PFSK-1 (cell line): Measurements from ENCODE around the gene MOV10L1.

Experiments
- FOXP2 ChIP-seq: optimal IDR thresholded peaks from 2 replicates; pipeline ENCODE3; 2011; ENCODE audit warnings: borderline replicate concordance, control low read depth, inconsistent platforms; ENCODE audit not compliant: insufficient read depth; ENCODE audit errors: extremely low read length, extremely low read depth
- POLR2AphosphoS5 ChIP-seq: IDR thresholded peaks from 2 replicates; pipeline ENCODE4 v1.6.1; 2012; ENCODE audit warnings: low read depth, mild to moderate bottlenecking, control low read depth, low read length, moderate library complexity
- REST ChIP-seq, 2 experiments: IDR thresholded peaks; 2 replicates each; pipeline versions ENCODE4 v1.6.1 to v1.8.0; 2011 to 2012; ENCODE audit warnings: low read depth in 2 of 2, low read length in 2 of 2, control low read depth in 1 of 2, inconsistent platforms in 1 of 2, mild to moderate bottlenecking in 1 of 2, moderate library complexity in 1 of 2; ENCODE audit not compliant: insufficient read depth in 1 of 2
- SIN3A ChIP-seq: IDR thresholded peaks from 2 replicates; pipeline ENCODE4 v1.6.1; 2012; ENCODE audit warnings: mild to moderate bottlenecking, low read length, moderate library complexity, borderline replicate concordance; ENCODE audit not compliant: insufficient read depth
- TAF1 ChIP-seq: IDR thresholded peaks from 2 replicates; pipeline ENCODE4 v1.6.1; 2012; ENCODE audit warnings: low read length, control low read depth, borderline replicate concordance; ENCODE audit not compliant: insufficient read depth

DNA sequence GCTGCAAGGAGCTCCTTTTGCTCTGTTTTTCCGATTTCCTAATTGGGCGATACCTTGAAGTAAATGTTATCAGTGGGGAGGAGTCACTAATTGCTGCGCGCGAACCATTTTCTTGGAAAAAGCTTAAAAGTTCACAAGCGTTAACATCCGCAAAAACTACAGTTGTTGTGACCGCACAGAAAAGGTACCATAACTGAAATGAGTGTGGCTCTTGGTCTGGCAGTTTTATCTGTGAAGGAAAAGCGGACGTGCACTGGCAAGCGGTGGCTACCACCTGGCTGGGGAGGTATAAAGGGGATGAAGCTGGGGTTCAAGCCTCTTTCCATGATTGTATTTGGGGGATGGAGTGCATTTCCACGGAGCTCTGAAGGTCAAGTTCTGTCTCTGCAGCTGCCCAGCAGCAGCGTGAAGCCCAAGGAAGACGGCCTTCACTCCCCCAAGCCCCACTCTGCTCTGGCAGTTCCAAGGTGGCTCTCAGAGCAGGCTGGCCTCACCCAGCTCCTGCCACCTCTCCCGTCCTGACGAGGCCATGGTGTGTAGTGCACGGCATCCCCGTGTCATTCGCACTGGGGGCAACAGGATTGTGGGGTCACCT lies 27.5 kb downstream of the MOV10L1 start:
- no peak for TF ChIP-seq SIN3A
- TF ChIP-seq POLR2AphosphoS5: no peak
- TF ChIP-seq TAF1: no peak
- TF ChIP-seq REST (IDR thresholded peaks at IDR 0.05; ENCODE audit: insufficient read depth in 1 of 2, low read depth in 2 of 2, low read length in 2 of 2): no peak
- TF ChIP-seq FOXP2: no peak
